A549 (cell line): Measurements from ENCODE around the gene IFI44. TPM values are rescaled to one million over a fixed set of nuclear protein-coding genes. Genes with fewer than 3 reads are reported as not detected.

ENCODE experiments used
- ATAC-seq, 2 experiments: fragments of 200-7000 bp in 1 of 2; fragments of >200 bp in 1 of 2; cut with Nextera tagmentation in 1 of 2; cut with Tn5 transposase in 1 of 2; 3 replicates each; pipeline versions ENCODE4 v1.8.0 to v1.9.1; 2018 to 2020; ENCODE audit warnings: mild to moderate bottlenecking in 1 of 2, moderate library complexity in 1 of 2
- CTCF ChIA-PET: fragments of 300-600 bp; sonication (Branson Sonifier 250); formaldehyde crosslinking; extraction: SDS; loops from one replicate; lab custom pipeline; 2021; ENCODE audit warnings: antibody characterized with exemption, inconsistent platforms; lab: Yijun Ruan, JAX
- POLR2A ChIA-PET: fragments of 350-600 bp; formaldehyde crosslinking; extraction: SDS; loops from one replicate; lab custom pipeline; 2021; ENCODE audit warnings: antibody characterized with exemption, inconsistent platforms; lab: Yijun Ruan, JAX
- DNase-seq, 2 experiments: peaks; one replicate each; pipeline versions ENCODE4 v3.0.0 to v3.0.0-alpha.2; 2011 to 2016; ENCODE audit warnings: low read depth in 1 of 2, low spot score in 1 of 2
- FAIRE-seq: peaks from 2 replicates; lab custom pipeline; 2011; peaks lifted over from hg19 to GRCh38; lab: Jason Lieb, UNC
- H3K27ac ChIP-seq, 2 experiments: fragments of >200 bp; sonication (Bioruptor Twin); formaldehyde crosslinking; 3 replicates each; pipeline ENCODE4 v1.5.1; 2016 to 2017
- H3K4me1 ChIP-seq: fragments of >200 bp; sonication (Bioruptor Twin); formaldehyde crosslinking; 3 replicates; pipeline ENCODE4 v1.6.1; 2016
- H3K4me2 ChIP-seq: fragments of >200 bp; sonication (Bioruptor Twin); formaldehyde crosslinking; 3 replicates; pipeline ENCODE4 v1.6.1; 2016
- H3K4me3 ChIP-seq: fragments of >200 bp; sonication (Bioruptor Twin); formaldehyde crosslinking; 3 replicates; pipeline ENCODE4 v1.5.1; 2016
- H3K9me3 ChIP-seq: fragments of >200 bp; sonication (Bioruptor Twin); formaldehyde crosslinking; 3 replicates; pipeline ENCODE4 v1.6.1; 2016
- CBX8 ChIP-seq: fragments of 200-600 bp; sonication (generic); IDR thresholded peaks from 2 replicates; pipeline ENCODE4 v1.6.1; 2016
- CEBPB ChIP-seq, 2 experiments: fragments of >200 bp in 1 of 2; sonication (Bioruptor Twin) in 1 of 2; formaldehyde crosslinking in 1 of 2; IDR thresholded peaks; 2 replicates each; pipeline ENCODE4 v1.6.1; 2012 to 2016
- EHF ChIP-seq: fragments of 250-450 bp; sonication (Bioruptor Pico); IDR thresholded peaks from 2 replicates; pipeline ENCODE4 v1.5.0; 2020; ENCODE audit warnings: mild to moderate bottlenecking
- EHMT2 ChIP-seq: fragments of 200-600 bp; sonication (generic); IDR thresholded peaks from 2 replicates; pipeline ENCODE4 v1.6.1; 2016; ENCODE audit warnings: antibody characterized with exemption, low read depth, mild to moderate bottlenecking, moderate library complexity
- FOSL2 ChIP-seq, 2 experiments: fragments of 450-650 bp in 1 of 2; fragments of >200 bp in 1 of 2; sonication (Bioruptor Twin) in 1 of 2; formaldehyde crosslinking; IDR thresholded peaks; 2 replicates each; pipeline versions ENCODE4 v1.5.0 to v1.6.1; 2016 to 2020; ENCODE audit warnings: mild to moderate bottlenecking in 1 of 2, moderate library complexity in 1 of 2
- GATA3 ChIP-seq: IDR thresholded peaks from 2 replicates; pipeline ENCODE4 v1.6.1; 2012; ENCODE audit warnings: borderline replicate concordance
- JUNB ChIP-seq: fragments of >200 bp; sonication (Bioruptor Twin); formaldehyde crosslinking; IDR thresholded peaks from 2 replicates; pipeline ENCODE4 v1.6.1; 2016
- MAFK ChIP-seq: fragments of 450-650 bp; IDR thresholded peaks from 2 replicates; pipeline ENCODE4 v1.6.1; 2014; ENCODE audit not compliant: partially characterized antibody
- MAZ ChIP-seq: fragments of 150-350 bp; IDR thresholded peaks from 2 replicates; pipeline ENCODE4 v1.6.1; 2014; ENCODE audit warnings: antibody characterized with exemption, low read depth, low read length, borderline replicate concordance
- NFE2L2 ChIP-seq: fragments of 150-350 bp; conservative IDR thresholded peaks from 2 replicates; pipeline ENCODE4 v1.6.1; 2014; ENCODE audit warnings: low read length
- NPAS2 ChIP-seq: fragments of 250-450 bp; sonication (Bioruptor Pico); IDR thresholded peaks from 2 replicates; pipeline ENCODE4 v1.8.0; 2022; ENCODE audit warnings: mild to moderate bottlenecking, moderate library complexity, borderline replicate concordance
- NR3C1 ChIP-seq: fragments of >200 bp; sonication (Bioruptor Twin); formaldehyde crosslinking; IDR thresholded peaks from 3 replicates; pipeline ENCODE4 v1.6.1; 2017
- PHF8 ChIP-seq: fragments of 200-600 bp; sonication (generic); IDR thresholded peaks from 2 replicates; pipeline ENCODE4 v1.6.1; 2016; ENCODE audit warnings: low read depth, mild to moderate bottlenecking, antibody characterized with exemption, moderate library complexity, borderline replicate concordance
- POLR2A ChIP-seq: IDR thresholded peaks from 2 replicates; pipeline ENCODE4 v1.6.1; 2012; ENCODE audit warnings: mild to moderate bottlenecking, low read length
- POLR2AphosphoS2 ChIP-seq: conservative IDR thresholded peaks from 2 replicates; pipeline ENCODE4 v1.6.1; 2012; ENCODE audit warnings: low read length, improper control_type of control experiment, inconsistent platforms
- RAD21 ChIP-seq, 2 experiments: fragments of >200 bp in 1 of 2; sonication (Bioruptor Twin) in 1 of 2; formaldehyde crosslinking in 1 of 2; IDR thresholded peaks in 1 of 2; conservative IDR thresholded peaks in 1 of 2; 2 replicates in 1 of 2; 3 replicates in 1 of 2; pipeline ENCODE4 v1.6.1; 2012 to 2018; ENCODE audit warnings: inconsistent platforms in 1 of 2
- RARB ChIP-seq: fragments of 250-450 bp; sonication (Bioruptor Pico); IDR thresholded peaks from 2 replicates; pipeline ENCODE4 v1.8.0; 2021; ENCODE audit warnings: mild to moderate bottlenecking, moderate library complexity
- REST ChIP-seq: fragments of 200-600 bp; sonication (generic); IDR thresholded peaks from 2 replicates; pipeline ENCODE4 v1.6.1; 2016; ENCODE audit warnings: antibody characterized with exemption, mild to moderate bottlenecking, moderate library complexity
- TFCP2L1 ChIP-seq: fragments of 250-450 bp; sonication (Bioruptor Pico); IDR thresholded peaks from 2 replicates; pipeline ENCODE4 v1.5.0; 2021; ENCODE audit warnings: mild to moderate bottlenecking
- ZNF302 ChIP-seq: fragments of 250-450 bp; sonication (Bioruptor Pico); IDR thresholded peaks from 2 replicates; pipeline ENCODE4 v1.9.0; 2021; ENCODE audit warnings: inconsistent platforms, mild to moderate bottlenecking, moderate library complexity
- WGBS: methylation state at CpG from one replicate; pipeline ENCODE4 v1.1.6; 2017; ENCODE audit errors: missing lambda C conversion rate; 5-methylcytosine and 5-hydroxymethylcytosine counted together
- polyA plus RNA-seq, 4 experiments: library from polyadenylated mRNA; depleted of rRNA in 3 of 4; stranded (reverse); fragments of >200 nt; fragmentation: RNase III in 1 of 4; extraction: RNeasy Plus Mini Kit Qiagen cat#74134 plus additional on column Dnase treatment in 1 of 4; gene quantifications; 2 replicates in 3 of 4; 3 replicates in 1 of 4; pipeline ENCODE4 v1.2.3, GENCODE V29; 2011 to 2017
- TF ChIP-seq, protein P1 (sequence below): IDR thresholded peaks from 2 replicates; pipeline ENCODE4 v1.6.1; 2012
- TF ChIP-seq, protein P2 (sequence below): fragments of 450-650 bp; IDR thresholded peaks from 2 replicates; pipeline ENCODE4 v1.6.1; 2014; ENCODE audit warnings: antibody characterized with exemption

The IFI44 gene
- polyA plus RNA-seq, 2 of the 4 experiments (the other 2 are of a cell fraction), result 0.05 to 0.44 TPM

- POLR2A ChIA-PET, result no interaction called here
- DNase-seq, result no peak
- H3K4me2 ChIP-seq, result no peak overlapping the region
- H3K9me3 ChIP-seq, result no peaks in the 10 kb centered on the region
- TF ChIP-seq POLR2AphosphoS2, result no peak
- TF ChIP-seq MAFK, result peak; percentile 45
- TF ChIP-seq, all 56 proteins: peak for 1
- FAIRE-seq (no peak), ATAC-seq (no peak)
- Histone ChIP-seq H3K4me3 (no peak overlapping the region), H3K27ac (no peak overlapping the region), H3K4me1 (no peaks in the 10 kb centered on the region)
- 14% methylated on average over 2 of the region's 2 CpGs for WGBS
- CTCF ChIA-PET, result no interaction called here
These were observed 14.3 kb downstream of the IFI44 start for GRCh38 chr1:78663923-78664322.

- H3K4me2 ChIP-seq, result no peak overlapping the region
- TF ChIP-seq, protein P1, sequence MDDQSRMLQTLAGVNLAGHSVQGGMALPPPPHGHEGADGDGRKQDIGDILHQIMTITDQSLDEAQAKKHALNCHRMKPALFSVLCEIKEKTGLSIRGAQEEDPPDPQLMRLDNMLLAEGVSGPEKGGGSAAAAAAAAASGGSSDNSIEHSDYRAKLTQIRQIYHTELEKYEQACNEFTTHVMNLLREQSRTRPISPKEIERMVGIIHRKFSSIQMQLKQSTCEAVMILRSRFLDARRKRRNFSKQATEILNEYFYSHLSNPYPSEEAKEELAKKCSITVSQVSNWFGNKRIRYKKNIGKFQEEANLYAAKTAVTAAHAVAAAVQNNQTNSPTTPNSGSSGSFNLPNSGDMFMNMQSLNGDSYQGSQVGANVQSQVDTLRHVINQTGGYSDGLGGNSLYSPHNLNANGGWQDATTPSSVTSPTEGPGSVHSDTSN, result no peak
- TF ChIP-seq NPAS2 (CRISPR knock-in tag), result no peak
- TF ChIP-seq RARB (CRISPR knock-in tag), result no peak
- no peak for TF ChIP-seq FOSL2 (IDR thresholded peaks at IDR 0.05)
- TF ChIP-seq FOSL2 (CRISPR knock-in tag; IDR thresholded peaks at IDR 0.05), result no peak
- TF ChIP-seq, protein P2, sequence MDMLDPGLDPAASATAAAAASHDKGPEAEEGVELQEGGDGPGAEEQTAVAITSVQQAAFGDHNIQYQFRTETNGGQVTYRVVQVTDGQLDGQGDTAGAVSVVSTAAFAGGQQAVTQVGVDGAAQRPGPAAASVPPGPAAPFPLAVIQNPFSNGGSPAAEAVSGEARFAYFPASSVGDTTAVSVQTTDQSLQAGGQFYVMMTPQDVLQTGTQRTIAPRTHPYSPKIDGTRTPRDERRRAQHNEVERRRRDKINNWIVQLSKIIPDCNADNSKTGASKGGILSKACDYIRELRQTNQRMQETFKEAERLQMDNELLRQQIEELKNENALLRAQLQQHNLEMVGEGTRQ, result no peak
- TF ChIP-seq NFE2L2, result no peak
- TF ChIP-seq, all 56 proteins: peak for 0
- no peak for FAIRE-seq
- 8% methylated on average over 1 of the region's 1 CpG for WGBS
- ChIA-PET CTCF (interaction anchor here (0.9 kb wide), 1 partner anchor 13 kb away, joined by 3 read pairs; no protein-coding TSS in a partner anchor), POLR2A (no interaction called here)
- ATAC-seq, result no peak
- DNase-seq, result no peak
- H3K4me1 ChIP-seq, result no peaks in the 10 kb centered on the region
- no peaks in the 10 kb centered on the region for H3K9me3 ChIP-seq
- H3K27ac ChIP-seq, result no peak overlapping the region
- no peak overlapping the region for H3K4me3 ChIP-seq
These were observed 15.1 kb downstream of the IFI44 start for GRCh38 chr1:78664763-78665162.

DNA sequence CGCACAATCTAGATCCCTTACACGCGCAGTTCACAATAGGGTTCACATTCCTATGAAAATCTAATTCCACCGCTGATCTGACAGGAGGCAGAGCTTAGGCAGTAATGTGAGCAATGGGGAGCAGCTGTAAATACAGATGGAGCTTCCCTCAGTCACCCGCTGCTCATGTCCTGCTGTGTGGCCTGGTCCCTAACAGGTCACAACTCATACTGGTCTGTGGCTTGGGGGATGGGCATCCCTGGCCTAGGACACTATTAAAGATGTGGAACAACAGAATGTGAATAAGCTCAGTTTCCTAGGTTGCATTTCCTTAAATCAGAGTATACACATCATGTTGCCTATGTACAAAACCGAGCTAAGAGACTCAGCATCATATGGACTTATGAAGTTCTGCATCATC is 16.2 kb downstream of the IFI44 start:
- WGBS, result 63% methylated on average over 6 of the region's 6 CpGs
- TF ChIP-seq NR3C1 (no peak), ZNF302 (CRISPR knock-in tag) (no peak), EHMT2 (no peak)
- TF ChIP-seq, protein P2, result no peak
- no peak overlapping the region for H3K27ac ChIP-seq
- H3K4me2 ChIP-seq, result no peak overlapping the region
- H3K9me3 ChIP-seq, result no peaks in the 10 kb centered on the region
- ATAC-seq, result no peak
- ChIA-PET CTCF (interaction anchor here (1.4 to 1.5 kb wide), 2 partner anchors 10 to 48 kb away, joined by 5 to 6 read pairs; no protein-coding TSS in a partner anchor), POLR2A (no interaction called here)
- no peak for DNase-seq
- H3K4me1 ChIP-seq, result no peaks in the 10 kb centered on the region
- H3K4me3 ChIP-seq, result no peak overlapping the region
- FAIRE-seq, result no peak

DNA sequence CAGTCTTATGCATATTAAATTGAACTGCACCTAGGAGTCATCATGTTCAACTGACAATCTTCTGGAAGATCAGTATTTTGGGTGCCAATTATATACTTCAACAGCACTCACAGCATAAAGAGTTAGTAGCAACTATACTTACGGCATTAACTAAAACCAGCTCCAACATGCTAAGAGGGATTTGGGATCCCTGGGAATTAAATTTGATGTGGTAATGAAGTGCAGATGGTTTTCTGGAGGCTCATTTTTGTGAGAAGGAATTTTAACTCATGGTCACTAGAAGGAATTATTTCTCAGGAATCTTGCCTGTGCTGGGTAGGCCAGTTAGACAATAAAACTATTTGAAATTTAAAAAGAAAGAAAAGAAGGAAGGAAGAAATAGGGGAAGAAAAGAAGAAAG is 18.3 kb downstream of the IFI44 start:
- no peak overlapping the region for H3K4me2 ChIP-seq
- H3K4me1 ChIP-seq, result no peaks in the 10 kb centered on the region
- ATAC-seq (no peak), DNase-seq (no peak), FAIRE-seq (no peak)
- no peak overlapping the region for H3K4me3 ChIP-seq
- H3K27ac ChIP-seq, result no peak overlapping the region
- POLR2A ChIA-PET, result no interaction called here
- no peaks in the 10 kb centered on the region for H3K9me3 ChIP-seq
- CTCF ChIA-PET, result interaction anchor here (1.8 kb wide), 1 partner anchor 50 kb away, joined by 6 read pairs; no protein-coding TSS in a partner anchor
- 100% methylated on average over 1 of the region's 1 CpG for WGBS
- TF ChIP-seq REST (no peak), MAZ (no peak), RAD21 (conservative IDR thresholded peaks at IDR 0.05 in 1 of 2, IDR thresholded peaks at IDR 0.05 in 1 of 2) (no peak), CBX8 (no peak), POLR2A (no peak), EHMT2 (no peak), PHF8 (no peak), EHF (CRISPR knock-in tag) (no peak), TFCP2L1 (CRISPR knock-in tag) (no peak), CEBPB (IDR thresholded peaks at IDR 0.05) (no peak), FOSL2 (IDR thresholded peaks at IDR 0.05) (no peak), FOSL2 (CRISPR knock-in tag; IDR thresholded peaks at IDR 0.05) (no peak), GATA3 (no peak), JUNB (no peak), RARB (CRISPR knock-in tag) (no peak)
- TF ChIP-seq, protein P2, result no peak
